ENCODE results near the gene ERP29.
"Not testable (repeated sequence)": the region's sequence is repeated elsewhere in the genome, so short reads cannot be mapped to it uniquely, and the experiment has no call there.

ERP29 gene

DNA sequence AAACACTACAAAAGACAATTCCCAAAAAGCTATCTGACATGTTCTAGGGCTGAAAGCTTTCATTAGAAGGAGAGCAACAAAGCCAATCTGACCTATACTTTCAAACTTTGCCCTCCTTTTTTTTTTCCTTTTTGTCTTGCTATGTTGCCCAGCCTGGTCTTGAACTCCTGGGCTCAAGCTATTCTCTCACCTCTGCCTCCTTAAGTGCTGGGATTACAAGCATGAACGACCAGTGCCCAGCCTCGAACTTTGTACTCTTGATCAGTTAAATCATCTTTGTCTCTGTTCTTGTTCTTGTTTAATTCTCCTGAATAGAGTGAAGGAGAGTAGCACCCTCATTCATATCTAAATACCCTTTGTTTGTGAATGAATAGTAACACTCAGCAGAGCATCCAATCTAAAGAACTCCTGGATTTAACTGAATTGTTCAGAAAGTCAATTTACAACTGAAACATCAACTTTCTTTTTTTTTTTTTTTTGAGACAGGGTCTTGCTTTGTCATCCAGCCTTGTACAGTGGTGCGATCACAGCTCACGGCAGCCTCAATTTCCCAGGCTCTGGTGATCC is 22.1 kb downstream of the ERP29 start:
- no peak for DNase-seq (ENCODE audit: low read depth in 2 of 2, low spot score in 1 of 2)

DNA sequence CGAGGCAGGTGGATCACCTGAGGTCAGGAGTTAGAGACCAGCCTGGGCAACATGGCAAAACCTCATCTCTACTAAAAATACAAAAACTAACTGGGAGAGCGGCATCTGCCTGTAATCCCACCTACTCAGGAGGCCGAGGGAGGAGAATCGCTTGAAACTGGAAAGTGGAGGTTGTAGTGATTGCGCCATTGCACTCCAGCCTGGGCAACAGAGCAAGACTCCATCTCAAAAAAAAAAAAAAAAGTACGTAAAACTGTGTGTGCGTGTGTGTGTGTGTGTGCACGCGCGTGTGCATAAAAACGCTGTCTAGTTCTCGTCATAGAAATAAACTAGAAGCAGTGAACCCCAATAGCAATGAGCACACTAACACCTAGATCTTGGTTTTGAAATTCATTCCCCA is 23.4 kb downstream of the ERP29 start:
- DNase-seq (ENCODE audit: low read depth in 2 of 2, low spot score in 1 of 2) = not testable (repeated sequence)

DNA sequence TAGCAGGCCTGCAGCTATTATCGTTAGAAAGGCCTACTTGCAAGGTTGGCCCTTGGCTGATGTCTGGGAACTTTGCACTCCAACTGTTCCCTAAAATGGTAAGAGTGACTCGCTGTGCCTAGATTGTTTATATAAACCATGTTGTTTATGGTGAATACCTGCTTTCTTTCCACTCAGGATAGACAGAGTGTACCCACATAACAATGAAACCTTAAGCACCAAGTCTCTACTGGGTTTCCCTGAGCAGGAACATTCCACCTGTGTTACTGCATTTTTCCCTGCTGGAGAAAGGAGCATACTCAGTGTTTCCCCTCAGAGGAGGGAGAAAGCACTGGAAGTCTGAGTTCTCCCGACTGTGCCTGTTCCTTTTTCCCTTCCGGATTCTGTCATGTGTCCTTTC is 32.8 kb downstream of the ERP29 start:
- no peak for DNase-seq (ENCODE audit: low read depth in 2 of 2, low spot score in 1 of 2)

DNA sequence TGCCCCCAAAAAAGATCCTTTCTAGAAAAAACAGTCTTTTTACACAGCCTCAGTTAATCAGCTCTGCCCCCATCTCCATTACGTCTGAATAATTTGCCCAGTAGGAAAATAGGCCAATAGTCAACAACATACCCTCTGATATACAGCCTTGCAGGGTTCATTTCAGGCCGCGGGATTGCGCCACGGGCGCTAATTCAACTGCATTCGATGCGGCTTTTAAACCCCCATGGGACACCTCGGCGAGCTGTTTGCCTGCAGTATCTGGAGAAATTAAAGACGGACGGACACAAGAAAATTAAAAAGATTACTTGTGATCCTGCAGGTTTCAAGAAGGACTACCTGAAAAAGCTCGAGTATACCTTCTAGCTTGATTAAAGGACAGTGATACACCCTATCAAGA is 36.1 kb downstream of the ERP29 start:
- DNase-seq (ENCODE audit: low read depth in 2 of 2, low spot score in 1 of 2) = no peak

DNA sequence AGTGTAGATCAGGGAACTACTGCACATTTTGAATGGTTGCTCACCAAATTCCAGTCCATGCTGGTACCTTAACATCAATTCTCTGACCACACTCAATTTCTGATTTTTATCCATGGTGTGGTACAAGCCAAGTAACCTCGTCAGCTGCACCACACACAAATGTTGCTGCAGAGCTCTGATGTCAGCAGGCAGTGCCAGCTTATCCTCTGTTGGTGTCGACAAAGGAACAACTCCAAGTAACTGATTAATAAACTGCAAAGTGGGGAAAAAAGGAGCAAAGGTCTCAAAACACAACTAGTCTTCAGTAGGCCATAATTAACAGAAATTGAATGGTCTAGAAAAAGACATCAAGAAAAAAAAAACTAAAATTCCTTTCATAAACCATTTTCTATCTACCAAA is 47.9 kb downstream of the ERP29 start:
- no peak for DNase-seq (ENCODE audit: low read depth in 2 of 2, low spot score in 1 of 2)

DNA sequence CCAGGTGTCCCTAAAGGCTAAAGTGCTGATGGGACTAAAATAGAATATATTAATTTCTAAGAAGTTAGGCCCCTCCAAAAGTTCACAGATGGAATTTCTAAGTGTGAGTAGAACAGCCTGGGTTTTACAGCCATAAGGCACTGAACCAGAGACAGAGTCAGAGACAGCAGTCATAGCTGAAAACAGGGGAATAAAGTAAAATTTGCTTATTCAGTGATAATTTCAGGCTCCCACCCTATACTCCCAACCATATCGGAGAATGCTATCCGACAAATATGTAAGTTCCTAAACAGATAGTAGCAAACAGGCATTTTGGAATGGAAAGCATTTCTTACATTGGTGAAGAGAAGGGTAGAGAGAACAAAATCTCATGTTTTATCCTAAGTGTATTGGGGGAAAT is 50.0 kb downstream of the ERP29 start:
- no peak for DNase-seq (ENCODE audit: low read depth in 2 of 2, low spot score in 1 of 2)

DNA sequence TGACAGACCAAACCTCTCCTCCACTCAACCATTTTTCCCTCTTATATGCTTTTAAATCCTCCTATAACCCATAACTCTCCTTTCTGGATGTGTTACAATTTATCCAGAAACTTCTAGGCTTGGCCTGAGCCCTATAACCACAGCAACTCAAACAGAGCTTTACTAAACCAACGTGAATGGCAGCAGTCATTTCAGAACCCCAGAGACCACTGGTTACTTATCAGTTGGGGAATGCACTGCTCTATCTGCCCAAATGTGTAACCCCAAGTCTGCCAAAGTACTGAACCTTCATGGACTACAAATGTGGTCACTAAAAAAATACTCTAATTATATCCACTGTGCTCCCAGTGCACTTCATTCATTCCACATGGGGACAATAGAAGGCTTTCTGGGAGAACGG is 53.3 kb downstream of the ERP29 start:
- DNase-seq (ENCODE audit: low read depth in 2 of 2, low spot score in 1 of 2) = no peak
